DOHH2 (cell line): ENCODE measurements around the gene SDHAF4.
"Not testable (repeated sequence)": the region's sequence is repeated elsewhere in the genome, so short reads cannot be mapped to it uniquely, and the experiment has no call there.

Experiments
- CTCF ChIP-seq: fragments of 200-600 bp; sonication (generic); IDR thresholded peaks from one replicate; pipeline ENCODE4 v1.5.1; 2014; ENCODE audit warnings: antibody characterized with exemption, mild to moderate bottlenecking, low read depth, low read length; ENCODE audit not compliant: poor library complexity, severe bottlenecking
- EZH2phosphoT487 ChIP-seq: fragments of 200-600 bp; sonication (generic); IDR thresholded peaks from 2 replicates; pipeline ENCODE4 v1.6.1; 2017; ENCODE audit warnings: borderline replicate concordance, mild to moderate bottlenecking, antibody characterized with exemption, low read length, moderate library complexity, mixed read lengths

DNA sequence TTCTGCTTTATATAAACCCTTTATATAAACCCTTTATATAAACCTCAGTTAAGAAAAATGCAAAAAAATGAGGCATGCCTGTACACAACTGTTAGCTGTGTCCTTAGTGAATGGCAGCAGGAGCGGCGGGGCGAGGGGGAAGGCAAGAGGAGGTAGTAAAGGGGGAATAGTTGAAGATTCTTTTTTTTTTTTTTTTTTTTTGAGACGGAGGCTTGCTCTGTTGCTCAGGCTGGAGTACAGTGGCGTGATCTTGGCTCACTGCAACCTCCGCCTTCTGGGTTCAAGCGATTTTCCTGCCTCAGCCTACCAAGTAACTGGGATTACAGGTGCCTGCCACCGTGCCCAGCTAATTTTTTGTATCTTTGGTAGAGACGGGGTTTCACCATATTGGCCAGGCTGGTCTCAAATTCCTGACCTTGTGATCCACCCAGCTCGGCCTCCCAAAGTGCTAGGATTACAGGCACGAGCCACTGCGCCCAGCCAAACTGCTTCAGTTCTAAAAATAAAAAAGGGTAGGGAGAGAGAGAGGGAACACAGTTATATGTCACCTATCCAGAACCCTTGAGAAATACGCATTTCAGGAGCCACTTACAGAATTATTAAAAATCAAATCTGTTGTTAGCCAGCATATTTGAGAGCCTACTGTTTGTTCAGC, 14.3 kb upstream of the SDHAF4 start:
- not testable (repeated sequence) for TF ChIP-seq CTCF, EZH2phosphoT487
